ENCODE data around the gene VGLL4.
"Not testable (repeated sequence)": the region's sequence is repeated elsewhere in the genome, so short reads cannot be mapped to it uniquely, and the experiment has no call there.

The VGLL4 gene

GRCh38 chr3:11643605-11644087, at the start of gene VGLL4:
VGLL4 (minus strand) TSS chr3:11643915; CDS start chr3:11643518, 397 bp downstream.
- in situ Hi-C loops (cut with MboI; ENCODE audit: low sequenced_read_pairs), result no loop called here

GRCh38 chr3:11692532-11692813, 48.8 kb upstream of the VGLL4 start:
- in situ Hi-C loops (cut with MboI; ENCODE audit: low sequenced_read_pairs), result no loop called here

- in situ Hi-C loops (cut with MboI; ENCODE audit: low sequenced_read_pairs), result no loop called here
Measured at GRCh38 chr3:11691767-11692531, 48.2 kb upstream of the VGLL4 start.

- in situ Hi-C loops (cut with MboI; ENCODE audit: low sequenced_read_pairs), result no loop called here
Measured at GRCh38 chr3:11690863-11691766, 47.4 kb upstream of the VGLL4 start.

GRCh38 chr3:11689749-11690148, 46.0 kb upstream of the VGLL4 start:
- in situ Hi-C loops (cut with MboI; ENCODE audit: low sequenced_read_pairs), result no loop called here

GRCh38 chr3:11684980-11685379, 41.3 kb upstream of the VGLL4 start:
- in situ Hi-C loops (cut with MboI; ENCODE audit: low sequenced_read_pairs), result not testable (repeated sequence)

- in situ Hi-C loops (cut with MboI; ENCODE audit: low sequenced_read_pairs), result no loop called here
Measured at GRCh38 chr3:11680509-11680908, 36.8 kb upstream of the VGLL4 start.

- in situ Hi-C loops (cut with MboI; ENCODE audit: low sequenced_read_pairs), result no loop called here
Measured at GRCh38 chr3:11679964-11680363, 36.2 kb upstream of the VGLL4 start.

GRCh38 chr3:11672363-11672762, 28.6 kb upstream of the VGLL4 start:
- in situ Hi-C loops (cut with MboI; ENCODE audit: low sequenced_read_pairs), result loop anchor here (25.0 kb wide), 3 partner anchors 435 to 710 kb away; no protein-coding TSS in a partner anchor

GRCh38 chr3:11671648-11672100, 28.0 kb upstream of the VGLL4 start:
- in situ Hi-C loops (cut with MboI; ENCODE audit: low sequenced_read_pairs), result loop anchor here (25.0 kb wide), 3 partner anchors 434 to 709 kb away; no protein-coding TSS in a partner anchor

- in situ Hi-C loops (cut with MboI; ENCODE audit: low sequenced_read_pairs), result loop anchor here (25.0 kb wide), 3 partner anchors 431 to 706 kb away; no protein-coding TSS in a partner anchor
Measured at GRCh38 chr3:11668243-11669235, 24.8 kb upstream of the VGLL4 start.

GRCh38 chr3:11665331-11665730, 21.6 kb upstream of the VGLL4 start:
- in situ Hi-C loops (cut with MboI; ENCODE audit: low sequenced_read_pairs), result loop anchor here (25.0 kb wide), 3 partner anchors 428 to 703 kb away; no protein-coding TSS in a partner anchor

GRCh38 chr3:11662392-11662990, 18.8 kb upstream of the VGLL4 start:
- in situ Hi-C loops (cut with MboI; ENCODE audit: low sequenced_read_pairs), result loop anchor here (25.0 kb wide), 3 partner anchors 425 to 700 kb away; no protein-coding TSS in a partner anchor

GRCh38 chr3:11661827-11662226, 18.1 kb upstream of the VGLL4 start:
- in situ Hi-C loops (cut with MboI; ENCODE audit: low sequenced_read_pairs), result loop anchor here (25.0 kb wide), 3 partner anchors 425 to 700 kb away; no protein-coding TSS in a partner anchor

- in situ Hi-C loops (cut with MboI; ENCODE audit: low sequenced_read_pairs), result loop anchor here (25.0 kb wide), 3 partner anchors 424 to 699 kb away; no protein-coding TSS in a partner anchor
Measured at GRCh38 chr3:11661052-11661656, 17.4 kb upstream of the VGLL4 start.

- in situ Hi-C loops (cut with MboI; ENCODE audit: low sequenced_read_pairs), result loop anchor here (25.0 kb wide), 3 partner anchors 423 to 698 kb away; no protein-coding TSS in a partner anchor
Measured at GRCh38 chr3:11660242-11660641, 16.5 kb upstream of the VGLL4 start.

GRCh38 chr3:11658180-11658579, 14.5 kb upstream of the VGLL4 start:
- in situ Hi-C loops (cut with MboI; ENCODE audit: low sequenced_read_pairs), result loop anchor here (10.0 to 25.0 kb wide), 4 partner anchors 273 to 696 kb away; no protein-coding TSS in a partner anchor

GRCh38 chr3:11655196-11655928, 11.6 kb upstream of the VGLL4 start:
- in situ Hi-C loops (cut with MboI; ENCODE audit: low sequenced_read_pairs), result loop anchor here (10.0 to 25.0 kb wide), 4 partner anchors 271 to 693 kb away; no protein-coding TSS in a partner anchor

Data from HL-60/S4 (cell line).